Anterior cingulate cortex (tissue), 58 donors: ENCODE measurements around the gene PCDH1.
A peak's percentile ranks its signal among the peaks of the same experiment; 100 is the strongest.

Experiments
- DNase-seq, 58 donors: peaks; one replicate each; lab custom pipeline; 2025; lab: John Stamatoyannopoulos, UW

Gene PCDH1

DNA sequence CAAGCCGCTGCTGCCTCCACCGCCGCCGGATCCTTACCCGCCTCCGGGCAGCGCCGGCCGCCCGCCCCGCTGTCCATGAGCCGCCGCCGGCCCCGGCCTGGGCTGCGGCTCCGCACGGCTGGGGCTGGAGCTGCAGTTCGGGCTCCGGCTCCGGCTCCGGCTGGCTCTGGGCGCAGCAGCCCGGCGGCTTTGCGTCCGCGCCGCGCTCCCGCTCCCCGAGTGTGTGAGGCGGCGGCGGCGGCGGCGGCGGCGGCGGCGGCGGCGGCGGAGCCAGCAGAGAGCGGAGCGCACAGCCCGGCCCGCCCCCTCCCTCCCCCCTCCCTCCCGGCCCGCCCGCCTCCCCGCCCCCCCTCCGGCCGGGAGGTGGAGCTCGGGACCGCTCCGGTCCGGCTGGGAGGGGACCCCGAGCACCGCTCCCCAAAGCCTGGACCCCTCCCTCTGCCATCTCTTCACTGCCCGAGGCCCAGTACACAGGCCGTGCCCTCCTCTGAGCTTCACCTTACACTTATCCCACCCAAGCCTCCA, at the start of gene PCDH1:
Gene PCDH1, minus strand, starts transcription at position 225 of the 525 bp plus-strand sequence. Its CDS starts 148 bp downstream, at position 77.
- peak in 45 of 58 donors; percentile 48 to 85 (median 71) for DNase-seq

DNA sequence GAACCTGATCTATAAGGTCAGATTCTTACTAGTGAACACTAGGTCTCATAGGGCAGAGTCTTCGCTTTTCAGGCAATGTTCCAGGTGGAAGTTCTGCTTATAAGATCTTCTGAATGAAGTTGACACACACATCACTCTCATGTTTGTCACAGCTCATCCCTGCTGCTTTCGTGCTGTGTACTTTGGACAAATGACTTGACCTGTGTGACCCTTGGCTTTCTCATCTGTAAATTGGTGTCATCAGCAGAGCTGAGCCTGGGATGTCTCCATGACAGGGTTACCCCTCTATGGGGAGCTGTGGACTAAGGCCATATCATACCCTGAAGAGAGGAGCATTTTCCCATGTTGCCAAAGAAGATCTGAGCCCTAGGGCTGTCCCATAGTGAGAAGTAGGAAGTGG, 48.2 kb upstream of the PCDH1 start:
- DNase-seq = no peak

DNA sequence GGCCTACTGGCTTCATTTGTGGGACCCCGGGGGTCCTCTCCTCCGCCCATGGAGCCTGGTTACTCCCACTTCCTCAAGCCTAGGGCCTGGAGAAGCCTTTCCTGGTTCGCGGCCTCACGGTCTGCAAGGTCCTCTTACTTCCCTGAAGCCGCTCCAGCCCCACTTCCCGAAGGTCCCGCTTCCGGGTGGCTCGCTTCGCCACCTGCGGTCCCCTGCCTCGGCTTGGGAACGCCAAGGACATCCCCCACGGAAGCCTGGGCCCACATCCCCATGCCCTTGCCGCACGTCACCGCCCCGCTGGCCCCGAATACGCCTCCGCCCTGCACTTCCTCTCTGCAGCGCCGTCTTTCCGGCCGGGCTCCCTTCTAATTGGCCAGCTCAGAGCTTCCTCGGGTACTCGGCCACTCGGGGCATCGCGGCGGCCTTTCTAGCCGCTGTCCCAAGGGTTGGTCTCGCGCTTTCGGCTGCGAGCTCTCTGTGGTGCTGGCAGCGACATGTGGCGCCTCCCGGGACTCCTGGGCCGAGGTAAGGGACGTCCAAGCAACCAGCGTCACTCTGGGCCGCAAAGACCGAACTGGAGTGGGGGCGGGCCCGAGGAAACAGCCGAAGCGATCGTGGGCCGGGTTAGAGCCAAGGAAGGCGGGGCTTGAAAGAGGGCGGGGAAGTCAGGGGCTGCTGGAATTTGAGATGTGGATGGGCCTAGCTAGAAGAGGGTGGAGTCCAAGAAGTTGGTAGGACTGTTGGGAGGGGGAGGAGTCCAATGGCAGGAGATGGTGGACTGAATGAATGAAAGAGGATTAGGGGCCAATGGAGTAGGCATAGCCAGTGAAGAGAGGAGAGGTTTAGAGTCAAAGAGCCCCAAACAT, 45.5 kb upstream of the PCDH1 start, which contains the start of gene DELE1:
Gene DELE1, plus strand, starts transcription at position 424 of the 866 bp plus-strand sequence. Its CDS starts 71 bp downstream, at position 495.
- peak; percentile 61 to 99 (median 93) for DNase-seq

DNA sequence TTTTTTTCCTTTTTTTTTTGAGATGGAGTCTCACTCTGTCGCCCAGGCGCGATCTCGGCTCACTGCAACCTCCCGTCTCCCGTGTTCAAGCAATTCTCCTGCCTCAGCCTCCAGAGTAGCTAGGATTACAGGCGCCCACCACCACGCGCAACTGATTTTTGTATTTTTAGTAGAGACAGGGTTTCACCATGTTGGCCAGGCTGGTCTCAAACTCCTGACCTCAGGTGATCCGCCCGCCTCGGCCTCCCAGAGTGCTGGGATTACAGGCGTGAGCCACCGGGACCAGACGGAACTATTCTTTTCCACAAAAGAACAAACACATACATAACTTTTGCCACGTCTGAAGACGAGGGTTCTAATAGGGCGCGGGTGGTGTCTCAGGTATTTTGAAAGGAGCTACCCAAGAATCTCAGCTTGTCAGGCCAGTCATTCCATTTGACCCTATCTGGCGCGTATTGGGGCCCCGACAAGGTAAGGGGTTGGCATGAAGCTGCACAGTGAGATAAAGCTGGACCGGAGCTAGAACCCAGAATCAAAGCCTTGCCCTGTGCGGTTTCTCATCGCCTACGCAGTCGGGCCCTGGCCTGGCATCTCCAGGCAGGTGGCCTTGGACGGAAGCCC, 44.7 kb upstream of the PCDH1 start:
- DNase-seq = peak in 1 of 58 donors; percentile 45

DNA sequence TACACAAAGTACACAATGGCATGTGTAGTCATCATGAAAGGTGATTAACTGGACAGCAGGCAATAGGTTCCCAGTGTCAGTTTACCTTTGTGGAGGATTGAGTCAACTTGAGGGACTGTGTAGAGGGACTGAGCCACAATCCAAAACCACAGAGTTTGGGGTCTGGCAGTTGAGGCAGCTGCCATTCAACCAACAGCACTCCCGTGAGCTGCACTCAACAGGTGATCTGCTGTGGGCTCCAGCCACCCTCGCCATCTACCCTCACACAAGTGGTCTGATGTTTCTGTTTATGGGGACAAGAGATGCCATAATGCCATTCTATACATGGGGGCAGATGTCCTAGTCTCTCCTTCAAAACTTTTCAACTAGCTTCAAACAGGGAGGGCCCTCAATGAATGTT, 42.6 kb upstream of the PCDH1 start:
- no peak for DNase-seq

DNA sequence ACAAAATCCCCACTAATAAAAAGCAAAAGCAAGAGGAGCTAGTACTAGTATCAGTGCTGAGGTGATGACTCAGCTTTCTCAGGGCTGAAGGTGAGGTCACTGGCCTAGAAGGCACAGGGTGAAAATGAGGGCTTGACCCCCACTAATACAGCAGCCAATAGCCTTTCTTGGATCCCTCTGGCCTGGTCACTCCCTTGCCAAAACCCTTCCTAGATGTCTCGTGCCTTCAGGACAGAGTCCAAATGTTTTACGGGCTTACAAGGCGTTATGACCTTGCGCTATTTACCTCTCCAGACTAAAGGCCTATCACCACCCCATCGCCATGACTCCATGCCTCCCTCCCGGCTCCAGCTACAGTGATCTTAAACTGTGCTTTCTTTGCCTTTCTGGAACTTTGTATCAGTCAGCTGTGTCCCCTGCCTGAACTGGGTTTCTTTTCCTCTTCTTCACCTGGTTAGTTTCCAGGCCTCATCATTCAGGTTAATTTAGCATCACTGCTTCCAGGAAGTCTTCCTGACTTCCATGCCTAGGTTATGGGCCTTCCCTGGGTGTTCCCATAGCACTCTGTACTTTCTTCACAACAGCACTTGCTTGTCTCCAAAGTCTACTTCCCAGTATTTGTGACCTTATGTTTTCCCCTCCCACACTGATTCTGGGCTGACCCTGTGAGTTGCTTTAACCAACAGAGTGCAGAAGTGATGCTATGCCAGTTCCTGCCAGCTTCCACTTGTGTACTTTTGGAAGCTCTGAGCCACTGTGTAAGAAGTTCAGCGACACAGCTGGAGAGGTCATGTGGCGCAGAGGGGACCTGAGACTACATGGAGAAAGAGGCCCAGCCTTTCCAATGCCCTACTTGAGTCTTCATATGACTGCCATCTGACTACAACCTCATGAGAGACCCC, 41.3 kb upstream of the PCDH1 start:
- no peak for DNase-seq

DNA sequence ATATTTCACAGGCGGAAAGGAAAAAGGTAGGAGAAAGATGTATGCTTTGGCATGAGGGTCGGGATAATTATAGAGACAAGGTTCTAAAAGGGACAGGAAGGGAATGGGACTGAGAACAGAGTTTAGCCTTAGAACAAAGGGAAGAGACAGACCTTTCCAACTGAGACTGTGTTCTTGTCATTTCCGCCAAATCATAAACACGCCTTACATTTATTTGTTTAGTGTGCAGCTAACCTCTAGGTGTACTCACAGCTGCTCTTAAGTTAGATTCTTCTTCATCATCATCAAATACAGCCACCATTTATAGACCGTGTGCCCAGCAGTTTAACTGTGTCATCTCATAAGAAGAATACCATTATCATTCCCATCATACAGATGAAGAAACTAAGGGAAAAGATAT, 39.5 kb upstream of the PCDH1 start:
- no peak for DNase-seq

DNA sequence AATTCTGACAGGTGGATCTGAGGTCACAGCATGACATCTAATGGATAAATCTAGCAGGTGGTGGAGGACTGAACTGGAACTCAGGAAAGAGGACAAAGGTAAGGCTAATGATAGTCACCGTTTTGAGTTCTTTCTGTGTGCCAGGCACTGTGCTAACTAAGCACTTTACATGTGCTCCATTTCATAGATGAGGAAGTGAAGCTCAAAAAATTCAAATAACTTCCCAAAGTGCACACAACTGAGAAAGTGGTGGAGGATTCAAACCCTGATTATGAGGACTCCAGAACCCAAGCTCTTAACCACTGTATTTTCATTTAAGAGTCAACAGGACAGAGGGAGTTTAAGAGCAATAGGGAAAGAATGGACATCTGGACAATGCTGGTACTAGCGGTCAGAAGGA, 38.3 kb upstream of the PCDH1 start:
- DNase-seq = no peak

DNA sequence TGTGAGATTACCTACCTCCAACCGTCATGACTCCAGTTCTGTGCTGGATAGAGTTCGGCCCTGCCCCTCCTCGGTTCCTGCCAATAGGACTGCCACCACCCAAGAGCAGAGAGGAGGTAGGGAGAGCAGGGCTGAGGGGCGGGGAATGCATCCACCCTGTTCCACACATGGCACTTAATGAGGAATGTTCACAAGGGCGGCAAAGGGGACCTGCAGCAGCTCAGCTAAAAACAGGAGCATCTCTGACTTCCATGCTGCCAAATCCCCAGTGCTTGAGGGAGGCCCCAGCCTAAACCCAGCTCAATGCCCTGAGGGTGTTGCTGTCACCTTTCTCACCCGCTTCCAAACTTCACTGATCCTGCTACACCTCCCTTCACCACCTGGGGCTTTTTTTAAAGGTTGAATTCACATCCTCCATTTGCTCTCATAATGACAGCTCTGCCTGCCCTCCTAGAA, 37.7 kb upstream of the PCDH1 start:
- DNase-seq = no peak

DNA sequence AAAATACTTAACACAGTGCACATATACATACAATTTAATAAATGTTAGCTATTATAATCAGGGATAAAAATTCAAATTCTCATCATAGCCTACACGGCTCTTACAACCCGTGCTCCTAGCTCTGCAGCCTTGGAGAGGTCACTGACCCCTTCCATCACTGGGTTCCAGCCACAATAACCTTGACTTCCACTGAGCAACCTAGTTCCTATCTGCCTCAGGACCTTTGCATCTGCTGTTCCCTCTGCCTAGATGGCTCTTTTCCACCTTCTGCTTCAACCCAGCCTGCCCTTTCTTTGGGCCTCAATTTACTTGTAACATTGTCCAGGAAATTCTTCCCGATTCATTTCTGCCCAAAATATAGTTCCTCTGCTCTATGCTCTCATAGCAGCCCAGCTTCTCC, 36.6 kb upstream of the PCDH1 start:
- no peak for DNase-seq

DNA sequence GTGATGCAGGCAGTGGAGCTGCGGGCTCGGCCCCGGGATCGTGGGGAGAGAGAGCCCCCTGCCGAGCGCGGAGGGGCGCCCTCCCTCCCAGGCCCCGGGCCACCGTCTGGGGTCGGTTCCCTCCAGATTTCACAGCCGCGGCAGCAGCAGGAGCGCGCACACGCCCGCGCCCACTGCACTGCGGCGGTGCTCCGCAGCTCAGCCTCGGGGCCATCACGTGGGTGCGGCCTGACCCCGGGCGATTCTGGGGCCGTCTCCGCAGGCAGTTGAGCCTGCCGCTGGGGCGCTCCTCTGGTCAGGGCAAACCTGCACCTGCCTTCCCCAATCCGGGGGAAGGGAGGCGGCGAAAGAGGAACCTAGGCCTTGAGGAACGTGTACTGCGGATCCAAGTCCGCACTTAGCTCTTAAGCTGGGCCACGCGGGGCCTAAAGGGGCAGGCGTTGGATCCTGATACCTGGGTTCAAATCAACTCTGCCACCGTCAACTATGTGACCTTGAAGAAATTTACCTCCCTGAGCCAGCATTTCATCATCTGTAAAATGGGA, 36.1 kb upstream of the PCDH1 start:
- peak in 51 of 58 donors; percentile 6 to 73 (median 44) for DNase-seq

DNA sequence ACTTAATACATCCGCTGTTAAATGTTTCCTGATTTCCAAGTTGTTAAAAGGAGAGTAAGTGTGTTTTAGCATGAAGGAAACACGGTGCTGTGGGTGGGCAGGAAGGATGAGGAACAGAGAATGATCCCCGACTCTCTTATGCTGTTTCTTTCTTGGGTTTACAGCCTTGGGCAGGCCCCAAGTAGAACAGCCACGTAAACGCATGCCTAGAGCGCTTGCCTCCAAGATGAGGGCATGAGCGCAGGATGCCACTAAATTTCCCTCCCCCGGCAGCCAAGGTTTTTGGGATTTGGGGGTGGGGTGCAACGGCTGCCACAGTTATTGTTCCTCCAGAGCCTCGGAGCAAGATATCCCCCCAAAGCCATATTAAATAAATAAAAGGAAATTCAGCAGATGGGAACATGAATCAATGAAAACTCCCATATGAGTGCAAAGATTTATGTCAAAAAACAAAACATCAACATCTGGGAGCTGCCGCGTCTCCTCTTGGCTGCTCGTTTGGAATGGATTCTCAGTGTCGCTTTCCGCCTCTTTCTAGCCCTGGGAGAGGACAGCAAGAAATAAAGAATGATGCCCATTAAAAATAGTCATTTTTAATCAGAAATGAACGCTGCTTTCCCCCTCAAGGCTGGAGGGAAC, 35.5 kb upstream of the PCDH1 start:
- DNase-seq = peak in 25 of 58 donors; percentile 5 to 51 (median 18)

DNA sequence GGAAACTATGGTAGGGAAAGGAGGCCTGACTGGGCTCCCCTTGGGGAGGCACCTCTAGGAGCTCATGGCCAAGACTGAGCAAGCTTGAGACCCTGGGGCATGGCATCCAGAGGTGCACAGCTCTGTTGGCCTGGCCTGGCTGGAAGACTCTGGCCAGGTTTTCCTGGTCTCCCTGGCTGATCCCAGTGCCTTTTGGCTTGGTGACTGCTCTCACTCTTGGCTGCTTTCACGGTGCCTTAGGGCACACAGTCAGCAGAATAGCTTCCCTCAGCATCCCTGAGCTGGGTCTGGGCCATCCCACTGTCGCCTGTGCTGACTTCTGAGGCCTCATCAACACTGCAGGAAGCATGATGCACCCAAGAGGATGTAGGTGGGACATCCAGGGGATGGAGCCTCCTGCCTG, 32.1 kb upstream of the PCDH1 start:
- no peak for DNase-seq

DNA sequence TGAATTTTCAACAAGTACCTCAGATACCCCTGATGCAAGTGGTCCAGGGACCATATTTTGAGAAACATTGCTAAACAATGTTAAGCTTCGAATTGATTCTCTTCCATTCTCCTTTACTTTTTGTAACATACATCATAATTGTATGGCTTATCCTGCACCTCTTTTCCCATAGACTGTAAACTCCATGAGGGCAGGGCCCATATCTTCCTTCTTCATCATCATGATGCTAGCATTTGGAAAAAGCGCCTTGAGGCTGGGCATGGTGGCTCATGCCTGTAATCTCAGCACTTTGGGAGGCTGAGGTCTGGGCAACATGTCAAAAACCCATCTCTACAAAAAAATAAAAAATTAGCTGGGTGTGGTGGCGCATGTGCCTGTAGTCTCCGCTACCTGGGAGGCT, 31.0 kb upstream of the PCDH1 start:
- no peak for DNase-seq

DNA sequence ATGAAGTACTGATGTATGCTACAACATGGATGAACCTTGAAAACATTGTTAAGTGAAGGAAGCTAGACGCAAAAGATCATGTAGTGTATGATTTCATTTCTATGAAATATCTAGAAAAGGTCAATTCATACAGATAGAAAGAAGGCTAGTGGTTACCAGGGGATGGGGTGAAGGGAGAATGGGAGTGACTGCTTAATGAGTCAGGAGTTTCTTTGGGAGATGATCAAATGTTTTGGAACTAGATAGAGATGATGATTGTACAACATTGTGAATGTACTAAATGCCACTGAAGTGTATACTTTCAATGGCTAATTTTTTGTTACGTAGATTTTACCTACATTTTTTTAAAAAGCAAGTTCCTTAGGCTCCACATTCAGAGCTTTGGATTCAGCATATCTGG, 30.6 kb upstream of the PCDH1 start:
- no peak for DNase-seq

DNA sequence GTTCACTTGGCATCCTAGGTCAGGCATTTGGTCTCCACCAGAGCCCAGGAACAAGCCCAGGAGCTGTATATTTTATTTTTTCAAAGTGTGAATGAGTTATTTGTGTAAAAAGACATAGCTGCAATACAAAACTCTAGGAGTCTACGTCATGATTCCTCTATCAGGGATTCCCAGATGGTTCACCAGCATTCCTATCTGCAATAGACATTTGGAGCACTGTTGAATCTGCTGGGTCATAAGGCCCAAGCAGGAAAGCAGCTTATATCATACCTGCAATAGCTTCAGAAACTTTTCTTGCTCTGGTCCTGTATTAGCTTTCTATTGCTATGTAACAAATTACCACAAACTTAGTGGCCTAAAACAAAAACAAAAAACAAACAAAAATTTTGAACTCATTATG, 28.8 kb upstream of the PCDH1 start:
- no peak for DNase-seq

DNA sequence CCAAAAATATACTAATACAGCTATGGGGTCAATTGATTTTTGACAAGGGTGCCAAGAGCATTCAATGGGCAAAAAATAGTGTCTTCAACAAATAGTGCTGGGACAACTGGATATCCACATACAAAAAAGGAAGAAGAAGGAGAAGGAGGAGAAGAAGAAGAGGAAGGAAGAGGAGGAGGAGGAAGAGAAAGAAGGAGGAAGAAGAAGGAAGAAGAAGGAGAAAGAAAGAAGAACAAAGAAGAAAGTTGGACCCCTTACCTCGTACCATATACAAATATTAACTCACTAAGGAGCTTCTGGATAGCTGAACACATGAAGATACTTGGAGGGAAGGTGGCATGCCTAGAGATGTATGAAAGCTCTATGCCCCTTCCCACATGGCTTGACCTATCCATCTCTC, 28.3 kb upstream of the PCDH1 start:
- DNase-seq = no peak

DNA sequence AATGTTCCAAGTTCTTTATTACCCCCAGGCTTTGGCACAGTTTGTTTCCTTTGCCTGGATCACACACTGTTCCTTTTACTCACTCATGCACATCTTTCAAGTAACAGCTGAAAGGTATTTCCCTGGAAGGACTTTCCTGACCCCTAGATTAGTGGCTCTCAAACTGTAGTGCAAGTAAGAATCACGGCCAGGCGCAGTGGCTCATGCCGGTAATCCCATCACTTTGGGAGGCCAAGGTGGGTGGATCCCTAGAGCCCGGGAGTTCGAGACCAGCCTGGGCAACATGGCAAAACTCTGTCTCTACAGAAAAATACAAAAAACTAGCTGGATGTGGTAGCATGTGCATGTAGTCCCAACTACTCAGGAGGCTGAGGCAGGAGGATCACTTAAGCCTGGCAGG, 26.3 kb upstream of the PCDH1 start:
- DNase-seq = no peak

DNA sequence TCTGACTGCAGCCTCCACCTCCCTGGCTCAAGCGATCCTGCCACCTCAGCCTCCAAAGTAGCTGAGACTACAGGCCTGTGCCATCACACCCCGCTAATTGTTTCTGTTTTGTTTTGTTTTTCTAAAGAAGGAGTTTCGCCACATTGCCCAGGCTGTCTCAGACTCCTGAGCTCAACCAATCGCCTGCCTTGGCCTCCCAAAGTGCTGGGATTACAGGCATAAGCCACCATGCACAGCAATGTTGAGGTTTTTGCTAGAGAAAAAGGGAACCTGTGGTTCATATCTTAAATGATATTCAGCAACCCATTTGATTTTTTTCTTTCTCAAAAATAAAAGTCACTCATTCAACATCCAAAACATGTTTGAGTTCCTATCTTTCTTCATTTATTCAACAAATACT, 25.1 kb upstream of the PCDH1 start:
- DNase-seq = no peak
